GM21619 (cell line): ENCODE measurements around the gene PAM.
"Not testable (repeated sequence)": the region's sequence is repeated elsewhere in the genome, so short reads cannot be mapped to it uniquely, and the experiment has no call there.

Source experiments
- ATAC-seq: cut with Tn5 transposase; IDR thresholded peaks from one replicate; pipeline ENCODE4 v1.9.1; 2021; ENCODE audit not compliant: unreplicated experiment

Gene PAM

DNA sequence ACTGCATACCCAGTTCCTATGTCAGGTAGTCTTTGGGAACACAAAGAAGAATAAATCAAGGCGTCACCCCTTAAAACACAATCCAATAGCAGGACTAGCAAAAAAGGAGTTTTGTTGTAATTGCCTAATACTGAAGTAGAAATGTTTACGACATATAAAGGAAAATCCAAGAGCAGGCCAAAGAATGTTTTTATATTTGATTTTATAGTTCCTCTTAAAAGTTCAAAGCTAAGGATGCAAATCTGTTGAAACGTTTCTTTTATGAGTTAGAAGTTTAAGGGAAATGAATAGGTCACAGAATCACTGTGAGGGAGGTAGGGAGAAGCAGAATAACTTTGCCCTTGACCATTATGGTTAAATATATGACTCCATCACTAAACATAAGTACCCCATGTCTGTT is 136.1 kb downstream of the PAM start:
- no peak for ATAC-seq

DNA sequence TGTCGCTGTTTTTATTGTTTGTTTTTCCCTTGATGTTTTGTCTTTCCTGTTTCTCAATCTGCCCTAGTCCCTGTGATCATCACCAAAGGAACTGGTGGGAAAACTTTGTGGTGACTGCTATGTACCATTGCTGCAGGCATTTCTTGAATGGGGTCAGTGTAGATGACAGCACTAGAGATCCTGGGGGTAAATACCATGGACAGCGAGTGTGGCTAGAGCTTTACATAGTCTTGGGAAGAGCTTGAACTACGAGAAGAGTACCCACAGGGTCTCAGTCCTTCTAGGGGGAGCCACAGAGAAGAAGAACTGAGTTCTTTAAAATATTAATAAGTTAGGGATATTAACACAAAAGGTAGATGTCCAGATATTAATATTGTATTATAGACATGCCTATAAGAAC is 138.8 kb downstream of the PAM start:
- ATAC-seq, result no peak

DNA sequence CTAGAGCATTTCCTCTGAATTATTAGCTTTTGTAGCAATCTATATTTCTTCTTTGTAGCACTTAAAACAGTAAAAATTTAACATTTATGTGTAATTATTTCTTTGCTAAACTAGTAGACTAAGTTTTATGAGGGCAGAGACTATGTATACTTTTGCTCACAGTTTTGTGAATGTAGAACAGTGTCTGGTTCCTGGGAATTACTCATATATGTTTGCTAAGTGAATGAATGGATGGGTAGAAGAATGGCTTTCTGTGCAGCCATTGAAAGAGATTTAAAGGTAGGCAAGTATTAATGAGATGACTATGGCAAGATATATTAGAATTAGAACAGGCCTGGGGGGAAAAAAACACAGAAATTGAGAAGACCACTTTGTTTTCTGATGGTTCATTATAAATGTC is 140.1 kb downstream of the PAM start:
- no peak for ATAC-seq

DNA sequence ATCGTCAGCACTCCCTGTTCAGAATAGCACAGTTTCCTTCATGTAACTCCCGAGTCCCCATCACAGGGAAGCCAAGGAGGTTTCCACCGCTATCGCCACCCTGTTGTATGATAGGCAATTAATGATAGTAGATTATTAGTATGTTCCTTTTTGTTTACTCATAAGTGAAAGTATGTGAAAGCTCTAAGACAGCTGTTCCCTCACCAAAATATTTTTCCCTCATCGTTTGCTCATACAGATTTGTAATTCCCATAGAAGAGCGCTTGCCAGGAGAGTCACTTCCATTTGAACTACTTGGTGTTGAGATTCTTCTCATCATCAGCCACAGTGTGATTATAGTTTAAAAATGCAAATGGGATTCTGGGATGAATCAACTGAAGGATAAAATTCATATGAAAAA is 140.9 kb downstream of the PAM start:
- ATAC-seq, result no peak

DNA sequence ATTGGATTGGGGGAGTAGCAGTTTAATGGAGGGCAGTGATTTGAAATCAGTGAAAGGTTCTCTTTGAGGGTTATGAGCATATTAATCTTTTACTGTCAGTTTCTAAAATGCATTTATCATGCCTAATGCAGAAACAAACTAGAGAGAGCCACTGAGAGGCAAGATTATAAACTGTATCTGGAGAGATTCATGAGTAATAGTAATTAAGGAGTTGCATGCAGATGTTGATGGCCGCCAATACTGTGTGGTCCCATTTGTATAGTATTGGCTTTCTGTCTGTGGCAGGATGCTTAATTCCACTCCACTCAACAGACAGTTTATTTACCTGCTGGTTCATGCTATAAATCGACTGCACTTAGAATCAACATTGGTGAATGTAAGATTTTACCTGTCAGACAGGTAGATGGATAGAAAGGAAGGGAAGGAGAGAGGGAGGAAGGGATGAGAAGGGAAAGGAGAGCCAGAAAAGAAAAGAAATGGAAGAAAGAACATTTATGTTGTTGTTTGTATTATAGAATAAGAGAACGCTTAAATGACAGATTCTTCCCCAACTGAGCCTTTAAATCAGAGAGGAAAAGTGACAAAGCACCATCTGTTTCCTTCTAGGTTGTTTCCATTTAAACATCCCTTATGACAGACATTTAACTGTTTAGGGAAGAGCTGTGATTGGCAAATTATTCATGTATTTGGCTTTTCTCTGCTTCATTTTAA is 146.5 kb downstream of the PAM start:
- ATAC-seq, result no peak

DNA sequence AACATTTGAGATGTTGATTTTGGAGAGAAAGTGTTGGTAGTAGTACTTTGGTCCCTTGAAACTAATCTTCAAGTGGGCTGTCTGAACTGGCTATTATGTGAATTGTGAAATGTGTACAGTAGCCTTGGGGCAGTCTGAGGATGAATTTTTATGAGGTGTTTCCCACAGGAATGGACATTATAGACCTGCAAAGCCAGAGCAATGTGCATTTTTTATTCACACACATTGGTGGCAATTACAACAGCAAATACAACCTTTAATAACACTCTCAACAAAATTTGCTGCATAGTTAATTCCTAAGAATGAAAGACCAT is 147.0 kb downstream of the PAM start:
- no peak for ATAC-seq

DNA sequence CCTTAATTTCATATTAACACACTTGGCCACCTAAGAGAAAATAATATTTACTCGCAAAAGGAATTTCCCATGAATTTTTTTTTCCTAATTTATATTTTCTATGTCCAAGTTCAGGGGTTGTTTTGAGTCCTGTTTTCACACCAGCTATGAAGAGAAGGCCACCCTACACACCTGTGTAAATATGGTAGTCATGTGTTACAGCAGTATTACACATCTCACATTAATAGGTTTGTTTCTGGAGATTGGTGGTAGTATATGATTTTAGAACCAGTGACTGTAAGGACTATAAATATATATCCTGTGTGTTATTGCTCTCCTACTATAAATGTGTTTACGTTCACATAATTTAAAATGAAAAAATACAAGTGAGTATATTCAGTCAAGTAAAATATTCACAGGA is 147.5 kb downstream of the PAM start:
- ATAC-seq, result no peak

DNA sequence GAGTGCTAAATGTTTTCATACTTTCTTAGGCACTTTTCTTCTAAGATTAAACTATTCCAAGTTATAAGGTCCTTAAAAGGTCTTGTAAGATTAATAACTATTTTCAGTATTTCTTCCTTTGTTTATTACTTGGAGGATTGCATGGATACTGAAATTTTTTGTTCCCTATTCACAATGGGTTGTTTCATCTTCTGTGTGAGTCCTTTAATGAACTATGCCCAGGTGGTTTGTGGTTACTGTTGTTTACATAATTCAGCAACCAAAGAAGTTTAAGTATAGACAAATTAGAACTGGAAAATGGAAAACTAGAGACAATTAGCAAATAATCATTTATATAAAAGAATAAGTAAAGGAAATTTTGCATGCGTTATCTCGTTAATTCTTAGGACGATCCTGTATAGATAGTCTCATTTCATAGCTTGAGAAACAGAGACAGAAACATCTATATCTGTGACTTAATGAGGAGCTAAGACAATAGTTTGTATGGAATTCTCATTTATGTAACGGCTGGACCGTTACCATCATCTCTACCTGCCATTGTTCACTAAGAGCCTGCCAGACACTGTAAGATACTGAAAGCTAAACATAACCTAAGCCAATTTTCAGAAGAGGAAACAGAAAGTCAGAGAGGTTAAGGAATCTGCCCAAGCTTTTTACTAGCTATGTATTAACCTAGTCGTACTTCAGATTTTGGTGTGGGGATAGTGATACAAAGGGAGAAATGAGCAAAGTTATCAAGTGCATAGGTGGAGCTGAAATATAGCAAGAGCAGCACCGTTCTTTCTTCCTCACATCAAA is 148.2 kb downstream of the PAM start:
- no peak for ATAC-seq

DNA sequence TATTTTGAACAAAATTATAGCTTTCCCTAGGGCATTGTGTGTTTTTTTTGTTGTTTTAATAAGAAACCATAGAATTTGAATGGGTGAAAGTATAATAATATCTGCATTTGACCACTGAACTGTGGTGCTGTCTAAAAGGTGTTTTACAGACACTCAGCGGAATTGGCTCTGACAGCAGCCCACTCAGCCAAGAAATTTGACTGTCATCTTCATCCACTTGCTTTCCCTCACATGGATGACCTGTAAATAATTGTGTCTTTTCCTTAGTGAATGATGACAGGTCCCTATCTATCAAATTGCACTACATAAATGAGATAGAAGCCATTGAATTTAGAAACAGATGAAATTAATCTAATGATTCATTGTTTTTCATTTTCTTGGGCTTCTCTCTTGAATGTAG is 150.0 kb downstream of the PAM start:
- no peak for ATAC-seq

DNA sequence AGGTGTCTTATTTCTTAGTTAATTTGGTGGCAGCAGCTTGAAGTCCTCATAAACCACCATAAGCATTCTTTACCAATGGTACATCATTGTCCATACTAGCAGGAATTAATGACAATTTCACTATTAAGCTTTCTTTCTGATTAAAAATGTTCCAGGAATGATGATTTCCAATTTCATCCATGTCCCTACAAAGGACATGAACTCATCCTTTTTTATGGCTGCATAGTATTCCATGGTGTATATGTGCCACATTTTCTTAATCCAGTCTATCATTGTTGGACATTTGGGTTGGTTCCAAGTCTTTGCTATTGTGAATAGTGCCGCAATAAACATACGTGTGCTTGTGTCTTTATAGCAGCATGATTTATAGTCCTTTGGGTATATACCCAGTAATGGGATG is 152.0 kb downstream of the PAM start:
- not testable (repeated sequence) for ATAC-seq

DNA sequence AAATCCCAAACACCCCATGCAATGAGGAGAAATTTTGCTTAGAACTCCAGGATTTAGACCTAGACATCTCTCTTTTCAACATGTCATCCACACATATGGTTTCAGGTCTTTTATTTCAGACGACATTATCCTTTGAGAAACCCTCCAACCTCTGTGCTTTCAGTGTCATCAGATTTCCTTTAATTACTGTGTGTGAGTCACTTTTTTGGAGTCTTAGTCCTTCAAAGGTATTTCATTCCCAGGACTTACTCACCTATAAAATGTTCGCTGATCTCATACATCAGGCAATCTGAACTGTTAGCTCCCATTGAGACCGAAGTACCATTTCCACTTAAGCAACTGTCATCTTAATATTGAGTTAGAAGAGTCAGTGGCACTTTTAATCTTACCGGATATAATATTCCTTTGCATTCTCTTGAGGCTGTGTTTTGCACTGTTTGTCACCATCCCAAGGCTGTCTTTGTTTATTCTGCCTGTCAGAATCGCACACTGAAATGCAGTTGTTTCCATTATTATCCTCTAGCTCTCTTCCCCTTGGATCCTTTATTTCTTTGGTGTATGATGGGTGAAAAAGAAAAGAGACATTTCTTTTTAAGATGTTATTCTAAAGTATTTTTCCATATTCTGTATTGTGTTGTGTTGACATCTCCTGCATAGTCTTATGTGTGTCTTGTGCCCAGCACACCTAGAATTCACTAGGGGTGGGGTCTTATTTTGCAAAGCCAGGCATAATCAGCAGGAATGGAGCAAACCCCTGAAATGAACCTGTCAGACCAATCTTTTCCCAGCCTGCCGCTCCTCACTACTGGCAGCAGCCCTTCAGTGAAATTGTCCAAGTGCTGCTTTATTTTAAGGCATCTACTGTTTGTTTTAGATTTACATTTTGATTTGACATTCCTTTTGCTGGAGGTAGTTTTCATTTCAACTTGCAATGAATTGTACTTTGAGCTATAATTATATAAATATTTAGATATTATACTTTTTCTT is 155.4 kb downstream of the PAM start:
- ATAC-seq, result no peak

DNA sequence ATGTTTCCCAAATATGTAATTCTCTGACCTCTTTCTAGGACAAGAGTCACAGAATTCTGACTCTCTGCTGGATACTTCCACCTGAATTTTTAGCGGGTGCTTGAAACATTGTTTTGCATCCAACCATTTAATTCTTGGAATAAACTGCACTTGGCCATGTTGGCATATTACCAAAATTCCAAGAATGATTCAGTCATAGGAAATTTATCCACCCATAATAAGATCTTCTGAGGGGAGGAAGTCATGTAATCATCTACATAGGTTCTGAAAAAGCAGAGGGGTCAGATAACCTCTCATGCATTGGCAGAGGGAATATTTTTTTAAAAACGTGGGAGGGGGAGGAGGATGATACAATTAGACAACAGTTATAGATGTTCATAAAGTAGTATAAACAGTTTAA is 156.9 kb downstream of the PAM start:
- ATAC-seq, result no peak

DNA sequence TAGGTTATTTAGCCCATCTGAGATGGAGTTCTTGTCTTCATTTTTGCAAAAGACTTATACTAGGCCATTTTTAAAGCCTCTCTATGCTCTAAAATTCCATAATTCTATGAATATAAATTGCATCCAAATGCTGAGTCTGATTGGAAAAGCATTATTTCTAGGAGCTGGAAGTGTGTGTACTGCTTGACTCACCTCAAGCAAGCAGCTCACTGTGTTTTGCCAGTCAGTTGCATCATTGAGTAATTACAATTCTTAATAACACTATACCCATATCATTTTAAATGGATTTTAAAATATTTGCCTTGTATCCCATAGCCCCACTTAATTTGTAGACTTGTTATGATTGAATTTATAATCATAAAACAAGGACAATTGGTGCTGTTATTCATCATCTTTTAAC is 161.0 kb downstream of the PAM start:
- no peak for ATAC-seq

DNA sequence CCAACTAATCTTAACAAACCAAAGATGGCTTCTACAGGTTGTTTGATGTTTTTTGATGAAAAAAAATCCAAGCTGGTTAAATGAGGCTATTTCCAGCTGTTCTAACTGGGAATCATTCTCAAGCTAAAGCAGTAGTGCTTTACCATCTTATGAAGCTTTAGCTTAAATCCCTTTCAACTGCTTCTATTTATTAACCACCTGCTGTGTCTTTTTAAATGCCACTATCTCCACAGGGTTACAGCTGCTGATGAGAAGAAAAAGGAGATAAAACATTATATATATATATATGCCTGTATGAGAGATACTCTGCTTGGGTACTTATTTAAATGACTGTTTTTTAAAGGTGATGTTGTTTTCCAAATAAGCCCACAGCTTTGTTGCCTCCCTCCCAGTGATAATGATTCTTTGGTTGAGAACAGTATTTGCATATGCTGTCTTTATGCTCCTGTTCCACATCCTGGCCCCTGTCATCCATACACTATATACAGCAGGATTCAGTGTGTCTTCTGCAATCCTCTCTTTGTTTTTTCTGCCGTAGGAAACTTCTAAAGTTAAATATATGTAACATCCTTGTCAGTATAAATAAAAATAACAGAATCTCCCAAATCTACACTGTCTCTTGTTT is 164.0 kb downstream of the PAM start:
- ATAC-seq, result no peak

DNA sequence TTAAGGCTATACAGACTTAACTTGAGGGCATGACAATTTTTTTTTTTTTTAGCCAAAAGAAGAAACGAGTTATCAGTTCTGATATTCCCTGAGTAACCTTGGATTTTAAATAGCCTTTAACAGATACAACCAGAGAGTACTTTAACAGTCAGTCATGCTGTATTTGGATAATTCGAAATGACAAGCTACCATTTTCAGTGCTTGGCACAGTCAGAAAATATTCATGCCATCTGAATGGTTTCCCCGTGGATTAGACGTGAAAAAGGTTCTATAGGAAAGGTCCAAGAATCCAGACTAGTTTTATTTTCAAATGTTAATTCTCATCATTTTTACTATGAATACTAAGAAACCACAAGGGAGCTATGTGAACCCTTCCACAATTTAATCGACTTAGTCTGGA is 165.7 kb downstream of the PAM start:
- ATAC-seq, result no peak

DNA sequence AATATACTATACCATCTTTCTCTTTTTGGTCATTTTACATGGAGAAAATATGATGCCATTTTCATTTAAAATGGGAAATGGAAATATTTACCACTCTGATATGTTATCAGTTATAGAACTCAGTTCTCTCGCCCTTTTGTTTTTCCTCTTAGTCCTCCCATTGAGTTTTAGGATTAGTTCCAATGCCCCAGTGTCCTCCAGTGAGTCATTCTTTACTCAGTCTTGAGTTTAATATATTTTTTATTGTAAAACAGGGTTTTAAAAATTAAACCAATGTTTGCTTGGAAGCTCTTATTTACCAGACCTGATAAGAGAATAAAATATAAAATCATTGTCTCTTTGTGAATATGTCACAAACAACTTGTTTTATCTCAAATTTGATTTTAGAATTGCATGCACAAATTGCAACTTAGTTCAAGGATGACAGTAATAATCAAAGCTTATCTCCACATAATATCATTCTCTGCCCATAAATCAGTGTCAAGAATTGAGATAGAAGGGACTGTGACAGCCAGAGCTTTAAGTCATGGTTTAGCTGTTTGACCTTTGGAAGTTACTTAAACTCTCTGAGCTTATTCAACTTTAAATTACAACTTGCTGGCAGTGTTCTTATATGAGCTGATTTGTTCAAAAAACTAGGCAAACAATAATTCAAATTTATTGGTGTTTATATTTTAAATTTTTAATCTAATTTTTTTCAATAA is 166.4 kb downstream of the PAM start:
- ATAC-seq, result no peak

DNA sequence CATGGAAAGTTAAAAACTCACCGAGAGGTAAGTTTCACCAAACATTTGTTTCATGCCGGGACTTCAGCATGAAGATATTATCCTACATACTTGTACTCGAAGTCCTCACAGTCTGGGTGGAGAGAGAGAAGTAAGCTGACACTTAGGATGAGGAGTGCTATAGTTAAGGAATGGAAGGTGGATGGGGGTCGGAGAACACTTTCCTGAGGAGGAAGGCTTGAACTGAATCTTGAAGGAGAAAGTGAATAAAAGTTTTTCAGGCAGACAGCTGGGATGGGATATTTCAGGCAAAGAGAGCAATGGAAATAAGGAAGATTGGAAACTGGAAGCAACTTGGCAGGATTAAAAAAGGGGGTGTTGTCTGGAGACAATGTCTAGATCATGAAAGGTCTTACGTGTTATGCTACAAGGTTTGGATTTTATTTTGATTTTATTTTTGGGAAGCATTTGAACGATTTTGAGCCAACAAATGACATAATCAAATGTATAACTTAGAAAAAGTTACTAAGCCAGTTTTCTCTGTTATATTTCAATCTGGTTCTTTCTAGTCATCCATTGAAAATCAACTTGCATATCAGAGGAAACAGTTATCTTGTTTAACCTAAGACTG is 167.1 kb downstream of the PAM start:
- no peak for ATAC-seq

DNA sequence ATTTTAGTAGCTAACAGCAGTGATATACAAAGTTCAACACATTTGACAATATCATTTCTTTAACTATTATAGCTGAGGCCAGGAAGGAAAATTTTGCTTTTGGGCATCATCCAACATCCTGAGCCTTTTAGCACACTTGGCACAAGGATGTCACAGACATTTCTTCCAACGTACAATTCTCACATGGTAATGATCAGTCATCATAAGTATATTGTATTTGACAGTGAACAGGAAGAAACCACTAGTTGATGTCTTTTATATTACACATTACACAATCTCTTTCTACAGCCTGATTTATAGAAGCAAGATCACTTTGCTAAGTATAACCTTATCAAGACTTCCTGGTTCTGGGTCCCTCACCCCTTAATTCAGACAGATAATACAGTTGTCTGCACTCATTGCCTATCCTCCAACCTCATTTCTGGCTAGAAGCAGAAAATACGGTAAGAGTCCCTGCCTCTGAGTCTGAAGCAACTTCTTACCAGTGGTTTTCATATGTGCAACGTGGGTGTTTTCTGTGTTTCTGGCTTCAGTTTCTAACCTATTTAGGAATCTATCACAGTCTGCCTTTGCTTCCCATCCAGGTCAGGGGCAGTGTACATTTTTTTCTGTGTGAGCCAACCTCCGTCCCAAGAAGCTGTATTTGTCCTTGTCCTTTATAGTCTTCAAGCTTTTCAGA is 167.8 kb downstream of the PAM start:
- ATAC-seq, result no peak

DNA sequence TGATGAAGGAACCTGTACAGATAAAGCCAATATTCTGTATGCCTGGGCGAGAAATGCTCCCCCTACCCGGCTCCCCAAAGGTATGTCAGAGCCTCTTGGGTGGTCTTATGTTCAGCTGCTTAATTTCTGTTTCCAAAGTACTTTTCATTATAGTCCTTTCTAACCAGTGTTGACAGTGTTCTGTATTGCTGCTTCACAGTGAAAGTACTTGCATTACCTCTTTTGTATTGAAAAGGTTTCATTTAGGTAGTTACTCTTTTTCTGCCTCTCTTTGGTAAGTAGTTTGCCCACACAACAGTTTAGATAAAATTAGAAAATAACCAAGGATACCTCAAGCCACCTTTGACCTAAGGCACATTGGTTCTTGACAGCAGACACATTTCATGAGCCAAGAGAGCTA is 169.9 kb downstream of the PAM start:
- no peak for ATAC-seq

DNA sequence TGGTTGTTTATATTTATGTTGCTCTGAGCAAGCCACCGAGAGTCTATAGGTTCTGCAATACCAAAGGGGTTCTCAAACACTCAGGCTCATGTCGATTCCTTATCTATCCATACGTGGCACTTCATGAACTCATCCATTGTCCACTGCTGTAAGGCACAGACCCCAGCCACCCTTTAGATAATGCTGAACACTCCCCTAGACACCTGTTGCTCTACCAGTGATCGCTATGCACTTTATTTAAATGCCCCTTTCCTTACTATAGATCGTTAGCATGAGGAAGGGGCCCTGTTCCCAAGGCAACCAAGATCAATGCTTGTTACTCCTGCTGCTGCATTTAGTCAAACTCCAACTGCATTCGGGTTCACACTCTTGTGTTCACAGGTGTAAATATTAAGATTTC is 171.9 kb downstream of the PAM start:
- no peak for ATAC-seq
